Renal pelvis (tissue), 12 donors: Measurements from ENCODE around the gene TMEM87A. TPM values are rescaled to one million over a fixed set of nuclear protein-coding genes. Genes with fewer than 3 reads are reported as not detected.
"Not testable (repeated sequence)": the region's sequence is repeated elsewhere in the genome, so short reads cannot be mapped to it uniquely, and the experiment has no call there.

ENCODE experiments used
- DNase-seq: peaks from one replicate; pipeline ENCODE4 v3.0.0-alpha.2; 2013
- long read RNA-seq, 16 experiments: transcript quantifications; one replicate each; lab custom pipeline, GENCODE V29; 2026
- polyA plus RNA-seq, 3 donors: library from polyadenylated mRNA; unstranded; fragments of 120-200 nt; gene quantifications; one replicate each; pipeline ENCODE4 v1.2.1, GENCODE V29; 2013; ENCODE audit not compliant: insufficient read length in 3 of 3

TMEM87A gene, protein sequence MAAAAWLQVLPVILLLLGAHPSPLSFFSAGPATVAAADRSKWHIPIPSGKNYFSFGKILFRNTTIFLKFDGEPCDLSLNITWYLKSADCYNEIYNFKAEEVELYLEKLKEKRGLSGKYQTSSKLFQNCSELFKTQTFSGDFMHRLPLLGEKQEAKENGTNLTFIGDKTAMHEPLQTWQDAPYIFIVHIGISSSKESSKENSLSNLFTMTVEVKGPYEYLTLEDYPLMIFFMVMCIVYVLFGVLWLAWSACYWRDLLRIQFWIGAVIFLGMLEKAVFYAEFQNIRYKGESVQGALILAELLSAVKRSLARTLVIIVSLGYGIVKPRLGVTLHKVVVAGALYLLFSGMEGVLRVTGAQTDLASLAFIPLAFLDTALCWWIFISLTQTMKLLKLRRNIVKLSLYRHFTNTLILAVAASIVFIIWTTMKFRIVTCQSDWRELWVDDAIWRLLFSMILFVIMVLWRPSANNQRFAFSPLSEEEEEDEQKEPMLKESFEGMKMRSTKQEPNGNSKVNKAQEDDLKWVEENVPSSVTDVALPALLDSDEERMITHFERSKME
- 10 to 100 TPM; 47.7 to 55.5 (median 55.2) TPM for polyA plus RNA-seq
- long read RNA-seq, donor 1, transcript TMEM87A-202 (20 exons, 3,109 nt): major isoform, 6 of 18 reads
- long read RNA-seq, donor 1, partial matches to known transcripts: 7 of 18 reads
- long read RNA-seq, donor 1, other reads (novel, unspliced or antisense): 5 of 18 reads
- long read RNA-seq, donor 2, transcript TMEM87A-202 (20 exons, 3,109 nt): major isoform, 13 of 30 reads
- long read RNA-seq, donor 2, partial matches to known transcripts: 15 of 30 reads
- long read RNA-seq, donor 2, other reads (novel, unspliced or antisense): 0 of 30 reads
- long read RNA-seq, donor 3, partial matches to known transcripts: 30 of 36 reads
- long read RNA-seq, donor 3, other reads (novel, unspliced or antisense): 0 of 36 reads
- long read RNA-seq, donor 4, transcript TMEM87A-202 (20 exons, 3,109 nt): major isoform, 7 of 13 reads
- long read RNA-seq, donor 4, partial matches to known transcripts: 6 of 13 reads
- long read RNA-seq, donor 4, other reads (novel, unspliced or antisense): 0 of 13 reads
- long read RNA-seq, donor 5, transcript TMEM87A-202 (20 exons, 3,109 nt): major isoform, 5 of 5 reads
- long read RNA-seq, donor 5, partial matches to known transcripts: 0 of 5 reads
- long read RNA-seq, donor 5, other reads (novel, unspliced or antisense): 0 of 5 reads
- long read RNA-seq, donor 6, transcript TMEM87A-202 (20 exons, 3,109 nt): major isoform, 10 of 23 reads
- long read RNA-seq, donor 6, partial matches to known transcripts: 11 of 23 reads
- long read RNA-seq, donor 6, other reads (novel, unspliced or antisense): 0 of 23 reads
- long read RNA-seq, donor 7, transcript TMEM87A-202 (20 exons, 3,109 nt): major isoform, 9 of 31 reads
- long read RNA-seq, donor 7, partial matches to known transcripts: 22 of 31 reads
- long read RNA-seq, donor 7, other reads (novel, unspliced or antisense): 0 of 31 reads
- long read RNA-seq, donor 8, partial matches to known transcripts: 0 of 4 reads
- long read RNA-seq, donor 8, other reads (novel, unspliced or antisense): 0 of 4 reads
- long read RNA-seq, donor 9, transcript TMEM87A-202 (20 exons, 3,109 nt): major isoform, 9 of 15 reads
- long read RNA-seq, donor 9, partial matches to known transcripts: 6 of 15 reads
- long read RNA-seq, donor 9, other reads (novel, unspliced or antisense): 0 of 15 reads
- long read RNA-seq, donor 10, partial matches to known transcripts: 0 of 5 reads
- long read RNA-seq, donor 10, other reads (novel, unspliced or antisense): 0 of 5 reads
- long read RNA-seq, donor 11, transcript TMEM87A-202 (20 exons, 3,109 nt): major isoform, 8 of 8 reads
- long read RNA-seq, donor 11, partial matches to known transcripts: 0 of 8 reads
- long read RNA-seq, donor 11, other reads (novel, unspliced or antisense): 0 of 8 reads
- long read RNA-seq, donor 12, transcript TMEM87A-202 (20 exons, 3,109 nt): major isoform, 13 of 44 reads
- long read RNA-seq, donor 12, partial matches to known transcripts: 21 of 44 reads
- long read RNA-seq, donor 12, other reads (novel, unspliced or antisense): 7 of 44 reads
- long read RNA-seq, donor 13, partial matches to known transcripts: 0 of 3 reads
- long read RNA-seq, donor 13, other reads (novel, unspliced or antisense): 0 of 3 reads
- long read RNA-seq, donor 14: 0 reads
- long read RNA-seq, donor 15: 0 reads
- long read RNA-seq, donor 16, transcript TMEM87A-202 (20 exons, 3,109 nt): major isoform, 5 of 11 reads
- long read RNA-seq, donor 16, partial matches to known transcripts: 5 of 11 reads
- long read RNA-seq, donor 16, other reads (novel, unspliced or antisense): 0 of 11 reads

DNA sequence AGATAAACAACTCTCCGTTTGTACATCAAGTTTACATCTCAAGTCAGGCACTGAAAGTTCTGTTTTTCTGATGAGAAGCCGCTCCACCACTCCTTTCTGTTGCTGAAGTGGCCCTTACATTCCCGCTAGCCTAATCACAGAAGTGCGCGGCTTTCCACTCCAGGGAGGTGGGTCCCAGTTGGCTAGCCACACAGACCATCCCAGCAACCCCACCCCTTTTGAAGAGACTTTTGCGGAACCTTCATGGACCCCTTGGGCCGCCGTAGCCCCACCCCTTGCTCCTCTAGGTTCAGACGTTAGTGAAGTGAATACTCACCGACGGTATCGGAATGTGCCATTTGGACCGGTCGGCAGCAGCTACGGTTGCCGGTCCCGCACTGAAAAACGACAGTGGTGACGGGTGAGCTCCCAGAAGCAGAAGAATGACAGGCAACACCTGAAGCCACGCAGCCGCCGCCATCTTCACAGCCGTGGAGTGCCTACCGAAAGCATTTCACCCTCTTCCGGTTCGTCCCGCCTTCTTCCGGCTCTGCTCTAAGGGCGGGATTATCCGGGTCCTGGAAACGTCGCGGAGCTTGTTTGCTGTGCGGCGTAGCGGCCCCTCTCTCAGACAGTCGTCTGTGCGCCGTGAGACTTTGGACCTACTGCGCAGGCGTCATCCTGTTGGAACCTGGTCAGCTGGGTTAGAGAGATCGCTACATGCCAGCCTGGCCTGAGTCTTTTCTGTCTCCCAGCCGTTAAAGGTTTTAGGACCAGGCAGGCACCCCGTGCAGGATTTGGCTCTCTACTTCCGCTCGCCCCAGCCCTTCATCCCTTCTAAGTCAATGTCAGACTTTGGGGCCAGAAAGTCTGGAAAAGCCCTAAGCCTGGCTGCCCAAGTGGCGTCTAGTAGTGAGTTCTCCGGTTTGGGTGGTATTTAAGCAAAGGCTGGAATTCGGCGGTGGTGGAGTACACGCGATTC is at the start of gene TMEM87A, which contains the start of gene GANC:
Gene TMEM87A, minus strand, starts transcription at position 495 of the 961 bp plus-strand sequence. Its CDS starts 35 bp downstream, at position 460.
Gene GANC, plus strand, starts transcription at position 263 of the 961 bp plus-strand sequence. CDS start 1,281 bp downstream, outside the sequence.
- peak; percentile 99 for DNase-seq

DNA sequence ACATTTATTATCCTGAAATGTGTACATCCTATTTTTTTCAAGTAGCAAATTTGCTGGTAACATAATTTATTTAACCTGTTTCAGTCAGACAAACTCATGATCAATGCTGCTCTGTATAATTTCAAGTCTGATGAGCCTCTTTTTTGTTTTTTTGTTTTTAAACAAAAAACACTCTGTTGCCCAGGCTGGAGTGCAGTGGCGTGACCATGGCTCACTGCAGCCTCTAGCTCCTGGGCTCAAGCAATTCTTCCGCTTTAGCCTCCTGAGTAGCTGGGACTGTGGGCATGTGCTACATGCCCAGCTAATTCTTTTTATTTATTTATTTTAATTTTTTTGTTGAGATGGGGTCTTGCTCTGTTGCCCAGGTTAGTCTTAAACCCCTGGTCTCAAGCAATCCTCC is 46.0 kb upstream of the TMEM87A start:
- DNase-seq: no peak

GRCh38 chr15:42316282-42316805 is 43.1 kb upstream of the TMEM87A start:
- not testable (repeated sequence) for DNase-seq

GRCh38 chr15:42315521-42315920 is 42.3 kb upstream of the TMEM87A start:
- DNase-seq: no peak

DNA sequence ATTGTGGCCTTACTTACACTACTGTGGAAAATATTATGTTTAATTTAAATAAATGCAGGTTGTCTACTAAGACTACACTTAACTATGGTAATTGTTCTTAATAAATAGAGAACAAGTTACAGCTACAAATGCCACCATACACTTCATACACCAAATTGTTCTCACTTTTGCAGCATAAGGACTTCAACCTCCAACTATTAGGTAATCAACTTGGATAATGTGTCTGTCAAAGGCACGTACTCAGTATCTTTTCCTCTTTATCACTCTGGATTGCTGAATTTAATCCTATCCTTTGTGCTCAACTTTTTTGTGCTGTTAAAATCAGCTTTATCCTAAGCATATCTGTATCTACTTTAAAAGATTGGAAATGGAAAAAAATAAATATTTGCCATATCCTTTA is 41.6 kb upstream of the TMEM87A start:
- DNase-seq: no peak

DNA sequence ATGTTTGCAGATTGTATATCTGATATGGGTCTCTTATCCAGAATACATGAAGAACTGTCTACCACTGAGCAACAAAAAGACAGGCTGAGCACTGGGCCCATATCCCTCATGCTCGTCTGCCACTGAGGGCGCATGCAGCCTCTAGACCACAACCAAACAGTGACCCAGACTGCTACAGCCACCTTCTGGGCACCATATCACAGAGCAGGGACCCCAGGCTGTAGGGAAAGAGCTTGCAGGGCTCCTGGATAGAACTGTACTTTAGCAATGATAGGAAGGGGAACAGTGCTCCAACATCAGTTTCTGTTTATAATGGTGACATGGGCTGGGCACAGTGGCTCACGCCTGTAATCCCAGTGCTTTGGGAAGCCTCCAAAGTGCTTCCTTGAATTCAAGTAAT is 40.2 kb upstream of the TMEM87A start:
- no peak for DNase-seq

GRCh38 chr15:42306681-42307080 is 33.4 kb upstream of the TMEM87A start:
- DNase-seq: no peak

- DNase-seq: not testable (repeated sequence)
Observed at GRCh38 chr15:42301004-42301403, 27.8 kb upstream of the TMEM87A start.

- DNase-seq: no peak
Observed at GRCh38 chr15:42289166-42289565, 15.9 kb upstream of the TMEM87A start.

GRCh38 chr15:42287931-42288330 is 14.7 kb upstream of the TMEM87A start:
- DNase-seq: no peak

DNA sequence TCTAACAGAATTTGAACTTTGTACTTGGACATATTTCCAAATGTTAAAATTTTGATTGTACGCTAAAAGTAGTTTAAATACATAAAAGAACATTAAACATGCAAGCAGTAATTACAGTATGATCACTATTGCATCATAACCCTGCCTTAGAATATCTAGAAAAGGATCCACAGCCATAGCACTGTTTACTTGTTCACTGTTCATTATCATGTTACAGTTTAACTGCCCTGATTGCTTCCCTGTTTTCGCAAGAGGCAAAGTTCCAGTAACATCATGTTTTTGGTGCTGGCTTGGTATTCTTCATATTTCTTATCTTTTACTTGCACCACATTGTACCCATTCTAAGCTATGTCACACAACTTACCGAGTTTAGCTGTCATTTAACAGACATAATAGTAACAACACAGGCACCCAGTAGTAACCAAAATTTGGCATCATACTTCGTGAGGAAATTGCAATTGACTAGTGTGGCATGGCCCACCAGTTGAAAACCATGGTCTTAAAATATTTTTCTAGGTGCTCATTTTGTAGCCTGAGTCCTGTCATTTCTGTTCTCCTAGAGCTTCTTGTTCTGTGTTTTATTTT is 13.3 kb upstream of the TMEM87A start:
- no peak for DNase-seq

- DNase-seq: no peak
Observed at GRCh38 chr15:42285034-42285433, 11.8 kb upstream of the TMEM87A start.

- no peak for DNase-seq
Observed at GRCh38 chr15:42284551-42284950, 11.3 kb upstream of the TMEM87A start.

- DNase-seq: no peak
Observed at GRCh38 chr15:42283671-42284070, 10.4 kb upstream of the TMEM87A start.

DNA sequence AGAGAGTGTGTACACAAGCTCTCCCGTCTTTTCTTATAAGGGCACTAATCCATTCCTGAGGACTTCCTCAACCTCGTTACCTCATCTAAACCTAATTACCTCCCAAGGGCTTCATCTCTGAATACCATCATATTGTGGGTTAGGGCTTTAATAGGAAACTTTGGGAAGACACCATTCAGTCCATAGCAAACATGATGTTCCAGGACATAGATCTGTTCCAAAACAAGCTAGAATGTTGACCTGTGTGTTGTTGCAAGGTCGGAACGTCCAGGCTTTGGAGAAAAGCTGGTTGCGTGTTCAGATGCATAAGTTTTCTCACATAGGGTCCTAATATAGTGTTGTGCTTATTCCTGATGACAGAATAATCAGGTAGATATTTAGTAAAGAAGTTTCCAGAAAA is 9.7 kb upstream of the TMEM87A start:
- DNase-seq: no peak

- no peak for DNase-seq
Observed at GRCh38 chr15:42282344-42282743, 9.1 kb upstream of the TMEM87A start.

GRCh38 chr15:42279234-42279723 is 6.0 kb upstream of the TMEM87A start:
- DNase-seq: no peak
